ENCODE measurements around the gene EIF3A. TPM values are rescaled to one million over a fixed set of nuclear protein-coding genes. Genes with fewer than 3 reads are reported as not detected.

The EIF3A gene
- total RNA-seq, 1 donor from 2014 or later, result 146 TPM

- Mint-ChIP-seq H3K4me1 (ENCODE audit: unreplicated experiment) (peaks cover 41% of the 10 kb centered on the region), H3K27me3 (ENCODE audit: unreplicated experiment) (no peaks in the 10 kb centered on the region), H3K9me3 (ENCODE audit: unreplicated experiment) (no peaks in the 10 kb centered on the region), H3K27ac (ENCODE audit: unreplicated experiment) (peak overlapping the region; percentile 98), H3K36me3 (ENCODE audit: unreplicated experiment) (peaks cover under 1% of the 10 kb centered on the region), H3K4me3 (ENCODE audit: unreplicated experiment) (peak overlapping the region; percentile 92)
- TF ChIP-seq CTCF (IDR thresholded peaks at IDR 0.05), result no peak
- DNase-seq (ENCODE audit: extremely low spot score, unreplicated experiment), result no peak
These were observed 2.0 kb downstream of the EIF3A start for GRCh38 chr10:119078422-119079179.

- TF ChIP-seq CTCF (IDR thresholded peaks at IDR 0.05), result no peak
- no peak overlapping the region for H3K4me3 Mint-ChIP-seq (ENCODE audit: unreplicated experiment)
- H3K27me3 Mint-ChIP-seq (ENCODE audit: unreplicated experiment), result no peaks in the 10 kb centered on the region
- H3K27ac Mint-ChIP-seq (ENCODE audit: unreplicated experiment), result peak overlapping the region; percentile 24
- H3K9me3 Mint-ChIP-seq (ENCODE audit: unreplicated experiment), result no peaks in the 10 kb centered on the region
- H3K4me1 Mint-ChIP-seq (ENCODE audit: unreplicated experiment), result peaks cover 31% of the 10 kb centered on the region
- no peak for DNase-seq (ENCODE audit: extremely low spot score, unreplicated experiment)
- peaks cover 37% of the 10 kb centered on the region for H3K36me3 Mint-ChIP-seq (ENCODE audit: unreplicated experiment)
These were observed 7.0 kb downstream of the EIF3A start for GRCh38 chr10:119073584-119073983.

GRCh38 chr10:119070395-119071165 lies 10.0 kb downstream of the EIF3A start:
- H3K4me1 Mint-ChIP-seq (ENCODE audit: unreplicated experiment), result peaks cover 13% of the 10 kb centered on the region
- no peak overlapping the region for H3K27ac Mint-ChIP-seq (ENCODE audit: unreplicated experiment)
- H3K27me3 Mint-ChIP-seq (ENCODE audit: unreplicated experiment), result no peaks in the 10 kb centered on the region
- no peak for DNase-seq (ENCODE audit: extremely low spot score, unreplicated experiment)
- TF ChIP-seq CTCF (IDR thresholded peaks at IDR 0.05), result no peak
- H3K4me3 Mint-ChIP-seq (ENCODE audit: unreplicated experiment), result no peak overlapping the region
- no peaks in the 10 kb centered on the region for H3K9me3 Mint-ChIP-seq (ENCODE audit: unreplicated experiment)
- H3K36me3 Mint-ChIP-seq (ENCODE audit: unreplicated experiment), result peaks cover 47% of the 10 kb centered on the region

GRCh38 chr10:119061926-119062325 lies 18.7 kb downstream of the EIF3A start:
- H3K4me3 Mint-ChIP-seq (ENCODE audit: unreplicated experiment), result no peak overlapping the region
- no peaks in the 10 kb centered on the region for H3K27me3 Mint-ChIP-seq (ENCODE audit: unreplicated experiment)
- H3K4me1 Mint-ChIP-seq (ENCODE audit: unreplicated experiment), result no peaks in the 10 kb centered on the region
- no peaks in the 10 kb centered on the region for H3K9me3 Mint-ChIP-seq (ENCODE audit: unreplicated experiment)
- H3K27ac Mint-ChIP-seq (ENCODE audit: unreplicated experiment), result no peak overlapping the region
- no peak for DNase-seq (ENCODE audit: extremely low spot score, unreplicated experiment)
- no peak for TF ChIP-seq CTCF (IDR thresholded peaks at IDR 0.05)
- H3K36me3 Mint-ChIP-seq (ENCODE audit: unreplicated experiment), result peaks cover 55% of the 10 kb centered on the region

GRCh38 chr10:119061352-119061751 lies 19.3 kb downstream of the EIF3A start:
- TF ChIP-seq CTCF (IDR thresholded peaks at IDR 0.05), result no peak
- DNase-seq (ENCODE audit: extremely low spot score, unreplicated experiment), result no peak
- Mint-ChIP-seq H3K4me3 (ENCODE audit: unreplicated experiment) (no peak overlapping the region), H3K27me3 (ENCODE audit: unreplicated experiment) (no peaks in the 10 kb centered on the region), H3K9me3 (ENCODE audit: unreplicated experiment) (no peaks in the 10 kb centered on the region), H3K4me1 (ENCODE audit: unreplicated experiment) (no peaks in the 10 kb centered on the region), H3K27ac (ENCODE audit: unreplicated experiment) (no peak overlapping the region), H3K36me3 (ENCODE audit: unreplicated experiment) (peaks cover 59% of the 10 kb centered on the region)

Measured in osteocyte (in vitro differentiated cells).